SH-SY5Y (cell line): ENCODE results near the gene IMMP2L.

Source experiments
- GATA2 ChIP-seq: IDR thresholded peaks from 2 replicates; pipeline ENCODE4 v1.6.1; 2011; ENCODE audit warnings: mild to moderate bottlenecking, low read depth, low read length
- GATA3 ChIP-seq: IDR thresholded peaks from 2 replicates; pipeline ENCODE4 v1.6.1; 2011; ENCODE audit warnings: low read depth, mild to moderate bottlenecking, low read length, moderate library complexity

The IMMP2L gene

GRCh38 chr7:111229916-111230315, 332.4 kb downstream of the IMMP2L start:
- no peak for TF ChIP-seq GATA2
- TF ChIP-seq GATA3: no peak

- TF ChIP-seq GATA3: no peak
- TF ChIP-seq GATA2: no peak
These were observed 333.0 kb downstream of the IMMP2L start for GRCh38 chr7:111229181-111229740.

GRCh38 chr7:111228437-111228836, 333.9 kb downstream of the IMMP2L start:
- TF ChIP-seq GATA2 (no peak), GATA3 (no peak)

GRCh38 chr7:111226800-111227199, 335.5 kb downstream of the IMMP2L start:
- TF ChIP-seq GATA2 (no peak), GATA3 (no peak)

- no peak for TF ChIP-seq GATA3
- no peak for TF ChIP-seq GATA2
These were observed 337.7 kb downstream of the IMMP2L start for GRCh38 chr7:111224354-111225231.

- TF ChIP-seq GATA3 (no peak), GATA2 (no peak)
These were observed 338.5 kb downstream of the IMMP2L start for GRCh38 chr7:111223802-111224253.

- no peak for TF ChIP-seq GATA2
- no peak for TF ChIP-seq GATA3
These were observed 346.7 kb downstream of the IMMP2L start for GRCh38 chr7:111215550-111215949.

GRCh38 chr7:111212857-111213523, 349.3 kb downstream of the IMMP2L start:
- no peak for TF ChIP-seq GATA2
- TF ChIP-seq GATA3: no peak

GRCh38 chr7:111210996-111211395, 351.3 kb downstream of the IMMP2L start:
- TF ChIP-seq GATA2: no peak
- no peak for TF ChIP-seq GATA3

- TF ChIP-seq GATA2: no peak
- no peak for TF ChIP-seq GATA3
These were observed 352.2 kb downstream of the IMMP2L start for GRCh38 chr7:111210043-111210442.

GRCh38 chr7:111205251-111205650, 357.0 kb downstream of the IMMP2L start:
- TF ChIP-seq GATA2: no peak
- no peak for TF ChIP-seq GATA3

- TF ChIP-seq GATA3: no peak
- TF ChIP-seq GATA2: no peak
These were observed 360.0 kb downstream of the IMMP2L start for GRCh38 chr7:111202321-111202720.

- TF ChIP-seq GATA3 (no peak), GATA2 (no peak)
These were observed 362.6 kb downstream of the IMMP2L start for GRCh38 chr7:111199643-111200042.

- TF ChIP-seq GATA3 (no peak), GATA2 (no peak)
These were observed 364.0 kb downstream of the IMMP2L start for GRCh38 chr7:111198255-111198654.
